HG03064 (cell line): ENCODE results near the gene TMEM272.
A peak's percentile ranks its signal among the peaks of the same experiment; 100 is the strongest.
"Not testable (repeated sequence)": the region's sequence is repeated elsewhere in the genome, so short reads cannot be mapped to it uniquely, and the experiment has no call there.

Source experiments
- ATAC-seq: cut with Tn5 transposase; IDR thresholded peaks from one replicate; pipeline ENCODE4 v1.9.1; 2021; ENCODE audit warnings: low read depth; ENCODE audit not compliant: unreplicated experiment

The TMEM272 gene

DNA sequence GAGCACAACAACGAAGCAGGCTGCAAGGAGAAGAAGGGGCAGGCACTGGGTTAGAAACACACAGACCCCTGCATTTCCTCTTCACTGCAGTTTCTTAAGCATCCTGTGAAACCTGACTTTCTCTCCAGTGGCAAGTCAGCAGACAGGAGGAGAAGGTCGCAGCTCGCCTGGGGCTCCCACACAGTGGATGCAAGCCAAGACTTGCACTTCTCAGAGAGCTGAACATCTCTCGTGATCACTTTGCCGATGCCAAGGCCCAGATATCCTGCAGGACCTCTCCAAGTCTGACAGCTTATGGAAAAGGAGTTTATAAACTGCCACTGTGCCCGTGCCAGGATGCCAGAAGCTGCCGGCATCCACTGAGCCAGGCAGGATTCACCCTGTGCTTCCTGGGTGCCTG is 18.4 kb downstream of the TMEM272 start:
- ATAC-seq = no peak

DNA sequence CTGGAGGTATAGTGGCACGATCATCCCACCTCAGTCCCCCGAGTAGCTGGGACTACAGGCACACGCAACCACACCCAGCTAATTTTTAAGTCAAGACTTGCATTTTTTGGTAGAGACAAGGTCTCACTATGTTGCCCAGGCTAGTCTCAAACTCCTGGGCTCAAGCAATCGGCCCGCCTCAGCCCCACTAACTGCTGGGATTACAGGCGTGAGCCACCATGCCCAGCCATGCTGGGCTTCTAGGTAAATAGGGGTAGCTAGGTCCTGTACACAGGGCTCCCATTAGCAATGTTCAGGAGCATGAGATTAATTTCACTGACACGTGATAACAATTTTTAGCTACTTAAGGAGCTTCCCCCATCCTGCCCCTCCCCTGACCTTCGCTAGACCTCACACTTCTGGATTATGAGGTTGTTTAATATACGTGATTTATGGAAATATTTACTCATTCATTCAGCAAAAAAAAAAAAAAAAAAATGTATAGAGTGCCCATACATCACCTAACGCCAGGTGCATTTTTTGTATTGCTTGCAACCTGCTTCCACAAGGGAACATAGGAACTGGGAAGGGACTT is 19.2 kb downstream of the TMEM272 start:
- no peak for ATAC-seq

DNA sequence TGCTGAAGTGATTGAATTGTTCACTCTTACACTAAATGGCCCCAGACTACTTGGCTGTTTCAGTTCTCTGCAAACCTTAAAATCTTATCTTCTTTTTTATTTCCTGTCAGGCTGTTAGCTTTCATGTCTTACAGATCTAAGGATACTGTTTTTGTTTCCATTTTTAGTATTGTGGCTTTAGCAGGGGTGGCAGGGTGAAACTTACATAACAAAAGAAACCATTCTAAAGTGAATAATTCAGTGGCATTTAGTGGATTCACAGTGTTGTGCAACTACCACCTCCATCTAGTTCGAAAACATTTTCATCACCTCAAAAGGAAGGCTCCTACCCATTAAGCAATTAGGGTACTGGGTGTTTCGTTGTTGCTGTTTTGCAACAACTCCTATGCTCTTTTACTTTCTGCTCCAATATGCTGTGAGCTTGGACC is 19.8 kb downstream of the TMEM272 start:
- ATAC-seq = no peak

DNA sequence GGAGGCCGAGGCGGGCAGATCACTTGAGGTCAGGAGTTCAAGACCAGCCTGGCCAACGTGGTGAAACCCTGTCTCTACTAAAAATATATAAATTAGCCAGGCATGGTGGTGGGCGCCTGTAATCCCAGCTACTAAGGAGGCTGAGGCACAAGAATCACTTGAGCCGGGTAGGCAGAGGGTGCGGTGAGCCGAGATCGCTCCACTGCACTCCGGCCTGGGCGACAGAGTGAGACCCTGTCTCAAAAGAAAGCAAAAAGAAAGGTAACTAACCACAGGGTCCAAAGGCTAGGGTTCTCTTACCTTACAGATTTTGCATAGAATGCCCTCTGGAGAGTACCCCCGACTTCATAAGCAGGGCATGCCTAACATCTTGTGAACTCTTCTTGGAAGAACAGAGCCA is 20.3 kb downstream of the TMEM272 start:
- ATAC-seq = not testable (repeated sequence)

DNA sequence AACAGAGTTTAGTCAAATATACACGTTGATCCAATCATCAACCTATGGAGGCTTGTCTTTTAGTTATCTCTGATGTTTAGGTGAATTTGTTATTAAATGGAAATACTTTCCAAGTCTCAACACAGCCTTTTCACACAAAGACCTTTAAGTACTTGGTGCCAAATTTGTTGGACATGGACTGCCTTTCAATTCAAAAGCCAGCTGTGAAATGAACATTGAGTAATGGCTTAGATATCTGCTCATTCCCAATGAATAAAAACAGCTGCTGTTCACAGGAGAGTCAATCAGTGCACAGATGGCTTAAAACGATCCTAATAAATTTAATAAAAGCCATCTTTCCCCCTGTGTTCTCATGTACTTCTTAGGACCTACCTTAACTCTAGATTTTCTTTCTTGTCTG is 21.1 kb downstream of the TMEM272 start:
- ATAC-seq = no peak

DNA sequence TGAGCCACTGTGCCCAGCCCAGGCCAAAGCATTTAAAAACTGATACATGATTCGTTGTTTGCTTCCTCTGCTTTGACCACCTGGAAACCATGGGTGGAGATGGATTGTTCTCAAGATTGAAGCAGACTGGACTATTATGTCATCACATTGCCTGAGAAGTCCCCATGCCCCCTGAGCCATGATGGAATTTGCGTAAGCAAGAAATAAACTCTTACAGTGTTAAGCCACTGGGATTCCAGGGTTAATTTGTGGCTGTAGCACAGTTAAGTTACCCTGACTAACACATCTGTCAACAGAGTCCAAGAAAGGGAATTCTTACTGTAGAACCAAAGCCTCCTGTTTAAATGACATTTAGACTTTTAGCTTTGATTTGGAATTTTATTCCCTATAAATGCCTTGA is 21.6 kb downstream of the TMEM272 start:
- no peak for ATAC-seq

DNA sequence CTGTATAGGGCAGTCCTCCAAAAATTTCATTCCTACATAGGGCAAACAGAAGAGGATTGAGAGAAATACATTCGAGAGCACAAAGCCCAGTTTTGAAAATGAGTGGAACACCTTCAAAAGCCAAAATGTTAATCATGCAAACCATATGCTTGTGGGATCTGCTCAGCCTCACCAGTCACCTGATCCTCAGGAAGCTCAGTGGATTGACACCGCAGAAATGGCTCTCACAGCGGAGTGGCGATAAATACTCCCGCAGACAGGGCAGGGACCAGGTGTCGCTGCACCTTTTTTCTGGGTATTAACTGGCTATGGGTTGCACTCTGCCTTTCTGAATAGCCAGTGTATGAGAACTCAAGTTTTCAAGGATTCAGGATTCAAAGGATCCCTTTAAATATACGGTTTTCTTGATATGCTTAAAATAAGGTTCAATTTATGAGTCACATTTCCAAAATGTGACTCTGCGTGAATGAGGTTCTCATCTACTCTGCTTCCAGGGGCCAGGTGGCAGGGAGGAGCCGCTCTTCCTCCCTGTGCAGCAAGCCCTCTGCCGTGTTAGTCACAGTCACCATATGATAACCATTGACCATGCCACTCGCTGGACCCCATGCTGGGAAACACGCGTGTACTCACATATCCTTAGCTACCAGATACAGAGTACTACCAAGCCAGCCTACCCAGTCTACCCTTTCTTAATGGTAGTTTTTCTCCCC is 22.7 kb downstream of the TMEM272 start:
- ATAC-seq = no peak

DNA sequence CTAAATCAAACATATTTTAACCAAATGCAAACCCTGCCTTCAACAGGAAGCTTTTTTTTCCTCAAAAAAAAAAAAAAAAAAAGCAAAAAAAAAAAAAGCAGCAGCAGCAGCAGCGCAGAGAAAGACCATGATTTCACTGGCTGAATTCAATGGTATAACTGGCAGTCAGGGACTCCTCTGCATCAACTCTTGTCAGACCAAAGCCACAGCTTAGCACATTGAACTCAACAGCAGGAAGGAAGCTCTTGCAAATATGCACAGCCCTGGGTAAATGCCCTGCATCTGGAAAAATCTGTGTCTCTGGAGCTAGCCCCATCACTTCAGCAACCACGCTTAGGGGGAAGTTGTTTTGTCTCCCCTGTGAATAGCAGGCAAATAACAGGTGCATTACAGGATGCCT is 23.4 kb downstream of the TMEM272 start:
- no peak for ATAC-seq

DNA sequence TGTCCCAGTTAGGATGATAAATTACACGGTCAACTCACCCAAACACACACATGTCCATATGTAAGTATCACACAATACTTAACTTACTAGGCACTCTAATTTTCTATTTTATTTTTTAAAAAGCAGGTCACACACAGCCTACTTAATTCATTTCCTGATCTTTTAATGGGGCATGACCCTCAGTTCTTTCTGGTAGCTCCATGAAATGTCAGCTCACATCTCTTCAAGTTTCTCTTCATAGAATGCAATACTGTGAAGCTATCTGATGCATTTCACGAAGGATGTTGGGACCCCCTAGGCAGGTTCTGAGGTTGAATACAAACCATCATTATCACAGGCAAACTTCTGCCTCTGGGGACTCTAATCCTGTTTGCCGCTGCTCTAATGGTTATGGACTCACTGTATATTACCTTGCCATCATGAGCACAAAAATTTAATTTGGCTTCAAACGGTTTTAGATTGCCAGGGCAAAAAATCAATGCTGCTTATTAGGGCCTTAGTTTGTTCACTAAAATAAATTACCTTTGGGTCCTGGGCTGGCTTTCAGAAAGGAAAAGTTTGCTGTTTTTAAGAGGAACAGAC is 24.9 kb downstream of the TMEM272 start:
- ATAC-seq = no peak

DNA sequence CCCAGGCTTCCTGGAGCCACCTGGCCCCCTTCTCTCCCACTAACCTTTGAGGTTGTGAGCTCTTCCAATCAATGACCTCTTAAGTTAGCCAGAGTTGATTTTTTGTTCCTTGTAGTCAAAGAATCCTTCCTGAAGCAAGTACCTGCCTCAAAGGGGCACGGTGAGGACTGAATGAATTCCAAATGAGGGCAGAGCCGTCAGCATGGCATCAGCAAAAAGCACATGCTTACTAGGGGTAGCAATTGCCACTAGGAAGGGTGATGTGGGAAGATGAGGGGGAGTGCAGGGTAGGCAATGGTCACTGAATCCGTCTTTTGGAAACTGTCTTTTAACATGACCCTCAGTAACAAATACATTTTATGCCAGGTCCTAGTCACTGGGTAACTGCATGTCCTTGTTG is 25.4 kb downstream of the TMEM272 start:
- ATAC-seq = no peak

DNA sequence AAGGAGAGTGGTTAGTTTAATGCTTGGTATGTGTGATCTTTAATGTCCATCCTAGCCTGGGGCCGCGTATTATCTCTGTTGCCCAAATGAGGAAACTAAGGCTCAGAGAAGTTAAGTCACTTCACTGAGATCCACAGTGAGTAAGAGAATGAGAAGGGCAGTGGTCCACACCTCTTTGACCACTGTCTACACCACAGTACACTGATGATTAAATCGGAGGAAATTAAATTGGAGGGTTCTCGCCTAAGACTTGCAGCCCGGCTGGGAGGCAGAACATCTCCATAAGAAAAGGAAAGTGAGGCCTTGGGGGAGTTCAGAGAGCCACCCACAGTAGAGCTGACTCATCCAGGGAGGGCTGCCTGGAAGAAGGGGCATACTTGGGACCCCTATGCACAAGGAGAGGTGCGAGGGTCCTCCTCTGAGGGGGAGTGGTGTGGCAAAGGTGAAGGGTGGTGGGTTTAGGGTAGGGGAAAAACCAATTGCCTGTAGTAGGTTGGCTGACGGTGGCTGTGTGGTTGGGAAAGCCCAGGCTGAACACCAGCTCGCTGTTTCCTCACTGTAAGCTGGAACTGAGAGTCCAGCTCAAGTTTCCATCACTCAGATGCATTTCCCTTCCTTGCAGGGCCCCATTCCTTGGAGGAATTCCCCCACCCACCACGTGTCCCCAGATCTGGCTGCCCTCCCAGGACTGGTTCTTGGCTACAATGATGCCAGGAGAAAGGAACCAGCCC is 26.0 kb downstream of the TMEM272 start:
- no peak for ATAC-seq

DNA sequence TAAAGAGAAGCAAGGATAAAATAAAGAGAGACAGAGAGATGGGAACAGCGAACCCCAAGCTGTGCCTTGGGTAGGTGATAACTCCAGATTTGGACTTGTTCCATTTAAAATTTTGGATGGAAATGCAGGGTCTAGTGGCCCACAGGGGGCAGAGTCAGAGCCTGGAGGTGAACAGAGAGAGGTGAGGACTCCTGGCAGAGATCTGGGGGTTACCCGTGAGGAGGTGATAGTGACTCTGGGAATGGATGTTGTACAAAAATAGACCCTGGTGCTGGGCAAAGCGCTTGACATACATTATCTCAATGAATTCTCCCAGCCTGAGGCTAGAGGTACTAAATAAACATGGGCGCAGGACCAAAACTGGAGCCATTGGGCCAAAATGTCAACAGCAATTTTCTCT is 26.7 kb downstream of the TMEM272 start:
- no peak for ATAC-seq

DNA sequence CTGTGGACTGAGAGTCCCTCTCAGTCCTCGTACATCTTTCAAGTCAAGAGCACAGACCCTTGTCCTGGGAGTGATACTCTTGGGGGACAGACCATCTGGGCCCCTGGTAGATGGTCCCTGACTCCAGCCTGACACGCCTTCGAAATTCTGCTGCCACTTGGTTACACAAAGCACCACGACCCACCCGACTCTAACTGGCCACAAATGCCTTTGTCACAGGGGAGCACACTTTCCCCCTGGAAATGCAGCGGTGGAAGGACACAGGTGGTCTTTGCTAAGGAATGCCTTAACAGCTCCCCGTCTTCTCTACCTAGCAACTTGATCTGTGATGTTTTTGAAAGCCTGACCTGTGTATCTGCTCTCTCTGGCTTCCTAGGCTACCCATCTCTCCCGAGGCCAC is 27.3 kb downstream of the TMEM272 start:
- no peak for ATAC-seq

DNA sequence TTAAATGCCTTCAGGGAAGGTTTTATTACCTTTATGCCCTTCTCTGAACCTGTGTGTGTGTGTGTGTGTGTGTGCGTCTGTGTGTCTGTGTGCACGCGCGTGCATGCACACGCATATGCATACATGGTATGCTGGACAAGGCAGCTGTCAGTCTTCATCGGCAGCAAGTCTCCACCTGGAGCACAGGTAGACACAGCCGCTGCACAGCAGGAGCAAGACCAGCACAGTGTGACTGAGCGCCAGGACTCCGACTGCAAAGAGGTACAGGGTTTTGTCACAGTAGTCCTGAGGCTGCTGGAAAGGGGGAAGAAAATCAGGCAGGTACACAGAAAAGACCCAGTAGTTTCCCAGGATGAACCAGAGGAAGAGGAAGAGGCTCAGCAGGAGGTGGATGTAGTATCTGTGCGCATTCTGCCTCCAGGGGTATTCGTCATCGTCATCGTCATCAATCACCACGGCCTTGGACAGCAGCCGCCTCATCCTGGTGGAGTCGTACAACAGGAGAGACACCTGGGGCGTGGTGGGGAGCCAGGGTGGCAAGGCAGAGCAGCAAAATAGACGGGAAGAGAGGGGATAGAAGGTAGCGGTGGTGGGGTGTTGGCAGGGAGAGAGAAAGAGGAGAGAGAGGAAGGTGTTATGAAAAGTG is 28.2 kb downstream of the TMEM272 start:
- ATAC-seq = no peak

DNA sequence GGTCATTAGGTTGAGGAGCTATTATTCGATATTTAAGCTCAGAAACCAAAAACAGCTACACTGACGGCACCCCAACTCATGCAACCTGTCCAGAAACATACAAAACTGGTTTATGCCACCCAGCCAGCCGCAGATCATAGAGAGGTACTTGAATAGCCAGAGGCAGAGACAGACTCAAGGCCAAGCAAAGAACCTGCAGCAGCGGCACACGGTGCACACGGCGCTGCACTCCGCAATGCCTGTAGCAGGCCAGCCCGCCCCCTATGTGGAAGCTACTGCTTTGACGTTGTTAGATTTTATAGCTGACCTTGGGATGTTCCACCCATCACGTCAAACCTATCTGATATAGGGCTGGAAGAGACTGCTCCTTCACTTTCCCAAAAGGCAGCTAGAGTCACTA is 29.1 kb downstream of the TMEM272 start:
- no peak for ATAC-seq

DNA sequence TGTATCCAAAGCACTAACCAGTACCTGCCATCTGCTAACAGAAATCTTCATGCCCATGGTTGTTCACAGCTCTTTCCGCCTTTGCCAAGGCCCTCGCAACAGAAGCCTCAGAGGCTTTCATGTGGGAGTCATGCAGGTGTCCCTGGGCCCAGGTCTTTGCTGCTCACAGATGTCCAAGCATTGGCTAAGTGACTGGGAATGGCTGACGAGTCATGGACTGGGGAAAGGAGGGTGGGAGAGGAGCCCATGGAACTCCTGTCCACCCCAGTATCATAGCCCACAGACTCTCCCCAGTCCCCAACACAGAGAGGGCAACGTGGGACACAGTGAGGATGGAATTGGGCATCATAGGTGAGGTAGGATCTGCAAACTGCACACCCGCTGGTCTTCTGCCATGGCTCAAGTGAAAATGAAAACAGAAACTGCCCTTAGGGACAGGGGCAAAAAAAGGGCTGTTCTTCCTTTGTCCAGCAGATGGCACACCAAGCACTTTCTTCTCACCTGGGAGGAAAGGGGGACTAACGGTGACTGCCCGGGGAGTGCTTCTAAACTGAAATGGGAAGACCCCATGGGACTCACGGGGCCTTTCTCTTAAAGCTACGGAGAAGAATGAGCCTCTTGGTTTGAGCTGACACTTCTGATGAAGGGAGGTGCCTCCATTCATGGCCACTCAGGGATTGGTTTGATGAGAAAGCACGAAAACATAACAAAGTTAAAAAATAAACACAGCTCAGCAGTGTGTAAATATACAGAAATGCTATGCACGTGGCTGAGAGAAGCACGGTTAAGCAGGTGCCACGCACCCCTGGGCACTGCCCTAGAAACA is 29.9 kb downstream of the TMEM272 start:
- ATAC-seq = peak; percentile 50

DNA sequence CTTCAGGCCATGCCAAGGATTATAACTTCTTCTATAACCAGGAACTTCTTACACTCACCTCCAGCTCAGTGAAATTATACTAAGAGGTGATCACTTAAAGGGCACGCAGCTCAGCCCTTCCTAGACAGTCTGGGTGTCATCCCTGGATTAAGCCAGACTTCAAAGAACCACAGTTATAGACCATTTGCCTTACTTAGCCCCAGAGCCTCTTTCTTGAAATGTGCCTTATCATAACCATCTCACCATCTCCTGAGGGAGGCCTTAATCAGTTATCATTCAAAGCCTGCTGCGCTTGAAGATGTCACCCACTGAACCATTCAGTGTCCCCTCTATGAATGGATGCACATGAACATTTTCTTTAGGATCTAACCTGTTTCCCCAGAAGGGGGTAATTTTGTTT is 30.9 kb downstream of the TMEM272 start:
- ATAC-seq = no peak

DNA sequence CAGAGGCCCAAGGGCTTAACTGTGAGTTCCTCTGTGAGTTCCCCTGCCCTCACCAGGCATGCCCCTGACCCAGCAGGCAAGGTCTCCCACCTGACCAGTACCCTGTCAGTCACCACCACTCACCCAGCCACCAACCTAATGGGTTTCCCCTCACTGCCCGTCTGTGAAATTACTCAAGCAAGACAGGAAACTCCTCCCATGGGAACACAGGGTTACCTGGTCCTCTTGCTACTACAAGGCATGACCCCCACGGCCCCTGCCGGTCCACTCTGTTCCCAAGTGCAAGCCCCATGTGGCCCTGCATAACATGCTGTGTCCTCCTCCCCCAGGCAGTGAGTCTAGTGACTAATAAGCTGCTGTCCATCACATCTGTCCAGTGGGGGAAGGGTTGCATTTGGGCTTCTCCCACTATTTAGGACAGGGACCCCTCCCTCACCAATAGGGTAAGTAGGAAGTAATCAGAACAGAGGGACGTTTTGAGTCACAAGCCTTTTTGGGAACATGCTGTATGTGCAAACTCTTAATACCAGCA is 33.0 kb downstream of the TMEM272 start:
- peak; percentile 45 for ATAC-seq

DNA sequence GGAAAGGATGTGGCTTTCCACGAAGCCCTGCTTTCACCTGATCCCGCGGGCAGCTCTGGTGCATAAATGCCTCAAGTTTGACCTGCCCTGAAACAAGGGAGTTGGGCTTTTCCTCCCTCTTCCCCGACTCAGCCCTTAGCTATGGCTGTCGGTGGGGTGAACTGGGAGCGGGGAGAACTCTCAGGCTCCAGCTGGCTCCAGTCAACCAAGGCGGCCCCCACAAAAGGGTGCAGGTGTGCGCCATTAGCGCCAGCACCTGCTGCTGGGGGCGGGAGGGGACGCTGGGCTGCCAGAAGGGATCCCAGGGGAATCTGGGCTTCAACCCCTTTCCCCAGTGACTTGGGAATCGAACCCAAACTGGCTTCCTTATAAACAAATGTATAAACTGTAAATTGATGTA is 33.9 kb downstream of the TMEM272 start:
- ATAC-seq = no peak

DNA sequence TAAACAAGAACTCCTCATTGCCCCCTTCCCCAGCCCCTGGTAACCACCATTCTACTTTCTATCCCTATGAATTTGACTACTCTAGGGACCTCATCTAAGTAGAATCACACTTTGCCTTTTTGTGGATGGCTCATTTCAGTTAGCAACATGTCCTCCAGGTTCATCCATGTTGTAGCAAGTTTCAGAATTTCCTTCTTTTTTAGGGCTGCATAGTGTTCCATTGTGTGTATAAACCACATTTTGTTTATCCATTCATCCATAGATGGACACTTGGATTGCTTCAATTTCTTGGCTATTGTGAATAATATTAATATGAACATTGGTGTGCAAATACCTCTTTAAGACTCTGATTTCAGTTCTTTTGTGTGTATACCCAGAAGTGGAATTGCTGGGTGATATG is 36.2 kb downstream of the TMEM272 start:
- no peak for ATAC-seq
